ENCODE measurements around the gene BUD23. TPM values are rescaled to one million over a fixed set of nuclear protein-coding genes. Genes with fewer than 3 reads are reported as not detected.
"Not testable (repeated sequence)": the region's sequence is repeated elsewhere in the genome, so short reads cannot be mapped to it uniquely, and the experiment has no call there.

BUD23 gene
- total RNA-seq, 2 experiments from 2014 or later: 92.0 to 94.0 TPM

- Mint-ChIP-seq H3K27ac (peak overlapping the region; percentile 62), H3K4me1 (ENCODE audit: low read depth) (peaks cover 40% of the 10 kb centered on the region), H3K27me3 (no peaks in the 10 kb centered on the region), H3K36me3 (peaks cover 6% of the 10 kb centered on the region), H3K9me3 (no peaks in the 10 kb centered on the region), H3K4me3 (peak overlapping the region; percentile 68)
- DNase-seq: no peak
- ChIA-PET POLR2A (interaction anchor here (0.5 to 3.6 kb wide), 5 partner anchors 11 to 195 kb away, joined by 3 to 18 read pairs (median 3); partner anchors contain the start of genes ABHD11 and BAZ1B), CTCF (interaction anchor here (0.9 to 3.3 kb wide), 6 partner anchors 15 to 110 kb away, joined by 3 to 20 read pairs (median 5); partner anchors contain the start of genes ABHD11 and VPS37D)
- intact Hi-C loops (cut with micrococcal nuclease): loop anchor here (5.0 kb wide), 1 partner anchor 135 kb away; no protein-coding TSS in a partner anchor
These were observed 33.8 kb downstream of the BUD23 start for GRCh38 chr7:73717025-73717807.

GRCh38 chr7:73717991-73718405 lies 34.6 kb downstream of the BUD23 start:
- Mint-ChIP-seq H3K9me3 (no peaks in the 10 kb centered on the region), H3K4me1 (ENCODE audit: low read depth) (peaks cover 36% of the 10 kb centered on the region), H3K27ac (peak overlapping the region; percentile 62), H3K4me3 (peak overlapping the region; percentile 68), H3K36me3 (peaks cover 6% of the 10 kb centered on the region), H3K27me3 (no peaks in the 10 kb centered on the region)
- intact Hi-C loops (cut with micrococcal nuclease): loop anchor here (1.0 to 5.0 kb wide), 7 partner anchors 15 to 140 kb away; partner anchors contain the start of genes ABHD11, BUD23, DNAJC30 and TBL2
- POLR2A ChIA-PET: interaction anchor here (2.0 to 3.6 kb wide), 2 partner anchors 14 to 20 kb away, joined by 7 to 18 read pairs; partner anchors contain the start of gene ABHD11
- CTCF ChIA-PET: interaction anchor here (1.0 to 3.3 kb wide), 3 partner anchors 17 to 111 kb away, joined by 5 to 20 read pairs (median 10); no protein-coding TSS in a partner anchor
- peak; percentile 91 for DNase-seq

- peak; percentile 56 for DNase-seq
- H3K9me3 Mint-ChIP-seq: no peaks in the 10 kb centered on the region
- no peaks in the 10 kb centered on the region for H3K27me3 Mint-ChIP-seq
- intact Hi-C loops (cut with micrococcal nuclease): loop anchor here (1.0 to 5.0 kb wide), 7 partner anchors 16 to 140 kb away; partner anchors contain the start of genes ABHD11, BUD23, DNAJC30 and TBL2
- peak overlapping the region; percentile 68 for H3K4me3 Mint-ChIP-seq
- H3K27ac Mint-ChIP-seq: peak overlapping the region; percentile 62
- ChIA-PET CTCF (interaction anchor here (1.0 to 3.3 kb wide), 3 partner anchors 17 to 111 kb away, joined by 5 to 20 read pairs (median 10); no protein-coding TSS in a partner anchor), POLR2A (interaction anchor here (2.0 to 3.6 kb wide), 2 partner anchors 15 to 20 kb away, joined by 7 to 18 read pairs; partner anchors contain the start of gene ABHD11)
- H3K36me3 Mint-ChIP-seq: peaks cover 6% of the 10 kb centered on the region
- peaks cover 34% of the 10 kb centered on the region for H3K4me1 Mint-ChIP-seq (ENCODE audit: low read depth)
These were observed 35.1 kb downstream of the BUD23 start for GRCh38 chr7:73718438-73718881.

- H3K4me3 Mint-ChIP-seq: peak within 1 kb of the TSS; percentile 70
- no peaks in the 10 kb centered on the region for H3K27me3 Mint-ChIP-seq
- peak within 1 kb of the TSS; percentile 62 for H3K27ac Mint-ChIP-seq
- peak; percentile 81 for DNase-seq
- POLR2A ChIA-PET: interaction anchor here (0.8 kb wide), 1 partner anchor 57 kb away, joined by 3 read pairs; no protein-coding TSS in a partner anchor
- no peaks in the 10 kb centered on the region for H3K9me3 Mint-ChIP-seq
- peaks cover 6% of the 10 kb centered on the region for H3K36me3 Mint-ChIP-seq
- intact Hi-C loops (cut with micrococcal nuclease): loop anchor here (1.0 to 5.0 kb wide), 7 partner anchors 15 to 141 kb away; partner anchors contain the start of genes ABHD11, BUD23, DNAJC30 and TBL2
- CTCF ChIA-PET: interaction anchor here (0.6 to 2.3 kb wide), 3 partner anchors 16 to 112 kb away, joined by 3 to 12 read pairs (median 11); no protein-coding TSS in a partner anchor
- H3K4me1 Mint-ChIP-seq (ENCODE audit: low read depth): peaks cover 34% of the 10 kb centered on the region
These were observed 35.8 kb downstream of the BUD23 start, which contains the start of gene STX1A for GRCh38 chr7:73718905-73719805. TSS of gene STX1A (minus strand) at chr7:73719669. CDS start at chr7:73719631, 38 bp downstream.

GRCh38 chr7:73719806-73720169 lies 36.4 kb downstream of the BUD23 start:
- no peak for DNase-seq
- intact Hi-C loops (cut with micrococcal nuclease): loop anchor here (2.0 to 5.0 kb wide), 3 partner anchors 17 to 133 kb away; partner anchors contain the start of gene VPS37D
- Mint-ChIP-seq H3K36me3 (peaks cover 6% of the 10 kb centered on the region), H3K4me1 (ENCODE audit: low read depth) (peaks cover 34% of the 10 kb centered on the region), H3K27ac (peak overlapping the region; percentile 15), H3K9me3 (no peaks in the 10 kb centered on the region), H3K4me3 (peak overlapping the region; percentile 70), H3K27me3 (no peaks in the 10 kb centered on the region)
- ChIA-PET CTCF (interaction anchor here (0.6 to 2.3 kb wide), 4 partner anchors 15 to 113 kb away, joined by 3 to 12 read pairs (median 7); partner anchors contain the start of gene VPS37D), POLR2A (interaction anchor here (0.8 kb wide), 1 partner anchor 57 kb away, joined by 3 read pairs; no protein-coding TSS in a partner anchor)

GRCh38 chr7:73720443-73720842 lies 37.0 kb downstream of the BUD23 start:
- intact Hi-C loops (cut with micrococcal nuclease); DNase-seq; H3K9me3 Mint-ChIP-seq; H3K27ac Mint-ChIP-seq; H3K36me3 Mint-ChIP-seq; H3K27me3 Mint-ChIP-seq; POLR2A ChIA-PET: not testable (repeated sequence)
- Mint-ChIP-seq H3K4me3 (peak overlapping the region; percentile 70), H3K4me1 (ENCODE audit: low read depth) (peaks cover 30% of the 10 kb centered on the region)
- CTCF ChIA-PET: interaction anchor here (1.2 to 2.3 kb wide), 3 partner anchors 14 to 113 kb away, joined by 3 to 12 read pairs (median 11); partner anchors contain the start of gene VPS37D

- no peak for DNase-seq
- peaks cover 2% of the 10 kb centered on the region for H3K36me3 Mint-ChIP-seq
- H3K9me3 Mint-ChIP-seq: no peaks in the 10 kb centered on the region
- no peak overlapping the region for H3K27ac Mint-ChIP-seq
- POLR2A ChIA-PET: no interaction called here
- no peaks in the 10 kb centered on the region for H3K27me3 Mint-ChIP-seq
- H3K4me3 Mint-ChIP-seq: no peak overlapping the region
- H3K4me1 Mint-ChIP-seq (ENCODE audit: low read depth): peaks cover 20% of the 10 kb centered on the region
- CTCF ChIA-PET: interaction anchor here (0.6 to 1.2 kb wide), 2 partner anchors 81 to 115 kb away, joined by 3 to 4 read pairs; no protein-coding TSS in a partner anchor
- intact Hi-C loops (cut with micrococcal nuclease): no loop called here
These were observed 38.0 kb downstream of the BUD23 start for GRCh38 chr7:73721377-73721817.

- H3K27me3 Mint-ChIP-seq; H3K9me3 Mint-ChIP-seq; DNase-seq; H3K4me3 Mint-ChIP-seq; intact Hi-C loops (cut with micrococcal nuclease); H3K36me3 Mint-ChIP-seq; POLR2A ChIA-PET; H3K27ac Mint-ChIP-seq: not testable (repeated sequence)
- peaks cover 15% of the 10 kb centered on the region for H3K4me1 Mint-ChIP-seq (ENCODE audit: low read depth)
- CTCF ChIA-PET: interaction anchor here (1.1 to 5.1 kb wide), 3 partner anchors 93 to 115 kb away, joined by 3 to 94 read pairs (median 4); no protein-coding TSS in a partner anchor
These were observed 38.8 kb downstream of the BUD23 start for GRCh38 chr7:73722182-73722581.

- Mint-ChIP-seq H3K9me3 (no peaks in the 10 kb centered on the region), H3K4me1 (ENCODE audit: low read depth) (peaks cover 9% of the 10 kb centered on the region), H3K27me3 (no peaks in the 10 kb centered on the region), H3K27ac (no peak overlapping the region), H3K36me3 (no peaks in the 10 kb centered on the region), H3K4me3 (no peak overlapping the region)
- no peak for DNase-seq
- CTCF ChIA-PET: interaction anchor here (0.7 to 5.1 kb wide), 3 partner anchors 54 to 116 kb away, joined by 3 to 94 read pairs (median 4); no protein-coding TSS in a partner anchor
- POLR2A ChIA-PET: no interaction called here
- intact Hi-C loops (cut with micrococcal nuclease): no loop called here
These were observed 39.4 kb downstream of the BUD23 start for GRCh38 chr7:73722785-73723184.

GRCh38 chr7:73723813-73724212 lies 40.4 kb downstream of the BUD23 start:
- intact Hi-C loops (cut with micrococcal nuclease): no loop called here
- Mint-ChIP-seq H3K27ac (no peak overlapping the region), H3K27me3 (peaks cover 5% of the 10 kb centered on the region), H3K4me1 (ENCODE audit: low read depth) (no peaks in the 10 kb centered on the region), H3K9me3 (no peaks in the 10 kb centered on the region), H3K36me3 (no peaks in the 10 kb centered on the region), H3K4me3 (no peak overlapping the region)
- no peak for DNase-seq
- CTCF ChIA-PET: interaction anchor here (2.1 to 5.1 kb wide), 2 partner anchors 11 to 117 kb away, joined by 10 to 94 read pairs; no protein-coding TSS in a partner anchor
- POLR2A ChIA-PET: no interaction called here

GRCh38 chr7:73726083-73726466 lies 42.7 kb downstream of the BUD23 start:
- DNase-seq: no peak
- Mint-ChIP-seq H3K9me3 (no peaks in the 10 kb centered on the region), H3K4me1 (ENCODE audit: low read depth) (no peaks in the 10 kb centered on the region), H3K36me3 (no peaks in the 10 kb centered on the region), H3K27me3 (peaks cover 5% of the 10 kb centered on the region), H3K4me3 (no peak overlapping the region), H3K27ac (no peak overlapping the region)
- ChIA-PET POLR2A (no interaction called here), CTCF (interaction anchor here (0.8 to 5.1 kb wide), 14 partner anchors 9 to 139 kb away, joined by 3 to 94 read pairs (median 4); partner anchors contain the start of genes ABHD11 and VPS37D)
- intact Hi-C loops (cut with micrococcal nuclease): no loop called here

Measured in activated CD4-positive, alpha-beta memory T cell treated with anti-CD3 and anti-CD28 coated beads for 36 hours (primary cell).